HL-60 (cell line): Measurements from ENCODE around the gene SUN3.

Experiments
- DNase-seq, 2 experiments: peaks; one replicate each; pipeline ENCODE4 v3.0.0-alpha.2; 2010 to 2020; ENCODE audit warnings: low read depth in 1 of 2, low spot score in 1 of 2
- H3K27ac ChIP-seq: fragments of 250-450 bp; sonication (Bioruptor Pico); replicated peaks from 2 replicates; pipeline ENCODE4 v1.5.1; 2020; ENCODE audit warnings: mild to moderate bottlenecking, moderate library complexity
- H3K27me3 ChIP-seq: fragments of 250-450 bp; sonication (Bioruptor Pico); 2 replicates; pipeline ENCODE4 v1.5.1; 2021; ENCODE audit warnings: mild to moderate bottlenecking, moderate library complexity; ENCODE audit not compliant: insufficient read depth, poor library complexity, severe bottlenecking
- H3K4me3 ChIP-seq: replicated peaks from 2 replicates; pipeline ENCODE4 v1.5.1; 2011; ENCODE audit warnings: mild to moderate bottlenecking, control low read depth, low read length; ENCODE audit not compliant: insufficient read depth
- CTCF ChIP-seq: IDR thresholded peaks from one replicate; pipeline ENCODE4 v1.5.1; 2011; ENCODE audit warnings: low read length, control low read depth, inconsistent platforms; ENCODE audit not compliant: insufficient read depth
- GABPA ChIP-seq: IDR thresholded peaks from 2 replicates; pipeline ENCODE4 v1.6.1; 2012; ENCODE audit warnings: low read depth
- POLR2AphosphoS5 ChIP-seq: IDR thresholded peaks from 2 replicates; pipeline ENCODE4 v1.6.1; 2012; ENCODE audit warnings: low read depth
- REST ChIP-seq: IDR thresholded peaks from 2 replicates; pipeline ENCODE4 v1.6.1; 2012; ENCODE audit warnings: low read depth; ENCODE audit not compliant: insufficient replicate concordance
- SPI1 ChIP-seq: IDR thresholded peaks from 2 replicates; pipeline ENCODE4 v1.6.1; 2012; ENCODE audit warnings: low read depth, mild to moderate bottlenecking, borderline replicate concordance

SUN3 gene

GRCh38 chr7:47947355-47947749, 81.6 kb downstream of the SUN3 start:
- no peaks in the 10 kb centered on the region for H3K27me3 ChIP-seq
- H3K4me3 ChIP-seq, result no peak overlapping the region
- no peak for DNase-seq
- no peak for TF ChIP-seq POLR2AphosphoS5
- TF ChIP-seq REST, result no peak
- TF ChIP-seq SPI1, result no peak
- TF ChIP-seq CTCF, result no peak
- no peak for TF ChIP-seq GABPA
- no peak overlapping the region for H3K27ac ChIP-seq

GRCh38 chr7:47946581-47947354, 82.1 kb downstream of the SUN3 start:
- TF ChIP-seq GABPA (no peak), SPI1 (no peak), POLR2AphosphoS5 (no peak), REST (no peak), CTCF (no peak)
- no peak for DNase-seq
- no peaks in the 10 kb centered on the region for H3K27me3 ChIP-seq
- no peak overlapping the region for H3K27ac ChIP-seq
- H3K4me3 ChIP-seq, result no peak overlapping the region

GRCh38 chr7:47945261-47946015, 83.5 kb downstream of the SUN3 start:
- DNase-seq, result peak in 1 of 2 experiments; percentile 57
- no peak overlapping the region for H3K4me3 ChIP-seq
- TF ChIP-seq REST (no peak), CTCF (peak; percentile 37), GABPA (no peak)
- H3K27ac ChIP-seq, result no peak overlapping the region
- H3K27me3 ChIP-seq, result no peaks in the 10 kb centered on the region
